HG03571 (cell line): ENCODE data around the gene NCOA7.
A peak's percentile ranks its signal among the peaks of the same experiment; 100 is the strongest.
"Not testable (repeated sequence)": the region's sequence is repeated elsewhere in the genome, so short reads cannot be mapped to it uniquely, and the experiment has no call there.

Experiments used
- ATAC-seq: cut with Tn5 transposase; IDR thresholded peaks from one replicate; pipeline ENCODE4 v1.9.1; 2021; ENCODE audit not compliant: unreplicated experiment

The NCOA7 gene

GRCh38 chr6:125791820-125792165 lies 1.0 kb downstream of the NCOA7 start:
- ATAC-seq = no peak

GRCh38 chr6:125792172-125792571 lies 1.4 kb downstream of the NCOA7 start:
- no peak for ATAC-seq

- ATAC-seq = no peak
These were observed 1.9 kb downstream of the NCOA7 start for GRCh38 chr6:125792680-125793079.

- ATAC-seq = no peak
These were observed 2.5 kb downstream of the NCOA7 start for GRCh38 chr6:125793280-125793679.

- ATAC-seq = no peak
These were observed 3.1 kb downstream of the NCOA7 start for GRCh38 chr6:125793863-125794262.

GRCh38 chr6:125794342-125795137 lies 3.8 kb downstream of the NCOA7 start:
- ATAC-seq = no peak

GRCh38 chr6:125795301-125795700 lies 4.5 kb downstream of the NCOA7 start:
- ATAC-seq = no peak

- no peak for ATAC-seq
These were observed 6.5 kb downstream of the NCOA7 start for GRCh38 chr6:125797120-125797885.

GRCh38 chr6:125797886-125798444 lies 7.2 kb downstream of the NCOA7 start:
- ATAC-seq = no peak

- peak; percentile 91 for ATAC-seq
These were observed 8.2 kb downstream of the NCOA7 start for GRCh38 chr6:125798734-125799508.

GRCh38 chr6:125802383-125802782 lies 11.6 kb downstream of the NCOA7 start:
- ATAC-seq = no peak

GRCh38 chr6:125802943-125803377 lies 12.2 kb downstream of the NCOA7 start:
- ATAC-seq = no peak

GRCh38 chr6:125804264-125804663 lies 13.5 kb downstream of the NCOA7 start:
- ATAC-seq = peak; percentile 45

GRCh38 chr6:125804866-125805425 lies 14.2 kb downstream of the NCOA7 start:
- ATAC-seq = not testable (repeated sequence)

GRCh38 chr6:125806813-125807212 lies 16.1 kb downstream of the NCOA7 start:
- no peak for ATAC-seq

GRCh38 chr6:125807293-125807692 lies 16.5 kb downstream of the NCOA7 start:
- ATAC-seq = peak; percentile 28

GRCh38 chr6:125808060-125808459 lies 17.3 kb downstream of the NCOA7 start:
- no peak for ATAC-seq

- ATAC-seq = no peak
These were observed 17.8 kb downstream of the NCOA7 start for GRCh38 chr6:125808591-125808990.

GRCh38 chr6:125809570-125810170 lies 18.9 kb downstream of the NCOA7 start:
- no peak for ATAC-seq

GRCh38 chr6:125810445-125810844 lies 19.7 kb downstream of the NCOA7 start:
- no peak for ATAC-seq
